HepG2 (cell line): ENCODE measurements around the gene COBLL1. TPM values are rescaled to one million over a fixed set of nuclear protein-coding genes. Genes with fewer than 3 reads are reported as not detected.

Experiments
- ATAC-seq: fragments of 200-7000 bp; cut with Tn5 transposase; 3 replicates; pipeline ENCODE4 v1.9.1; 2020; ENCODE audit warnings: mild to moderate bottlenecking, moderate library complexity
- BruUV-seq: library from RNA; stranded (reverse); fragments of 400-500 nt; replicated peaks from 2 replicates; lab custom pipeline; 2021; lab: Mats Ljungman, UMichigan
- CTCF ChIA-PET: fragments of 300-600 bp; formaldehyde crosslinking; extraction: SDS; loops from one replicate; lab custom pipeline; 2021; ENCODE audit warnings: low total read pairs, inconsistent platforms, low intra/inter-chr PET ratio; lab: Yijun Ruan, JAX
- POLR2A ChIA-PET: fragments of 350-600 bp; sonication (Branson Sonifier 250); formaldehyde crosslinking; loops from one replicate; lab custom pipeline; 2020; ENCODE audit warnings: antibody characterized with exemption, inconsistent platforms; lab: Yijun Ruan, JAX
- DNase-seq: peaks from one replicate; pipeline ENCODE4 v3.0.0-alpha.2; 2015; ENCODE audit warnings: low spot score
- FAIRE-seq: peaks from 3 replicates; lab custom pipeline; 2011; peaks lifted over from hg19 to GRCh38; lab: Jason Lieb, UNC
- H2AFZ ChIP-seq: one replicate; pipeline ENCODE4 v1.6.1; 2011; ENCODE audit warnings: low read length, inconsistent platforms
- H3K27ac ChIP-seq: fragments of 300-600 bp; 3 replicates; pipeline ENCODE4 v1.8.0; 2011; ENCODE audit warnings: mixed run types, mild to moderate bottlenecking, mixed read lengths, low read length, inconsistent platforms; ENCODE audit not compliant: insufficient read depth; ENCODE audit errors: extremely low read length
- H3K27me3 ChIP-seq, 2 experiments: fragments of 200-600 bp in 1 of 2; 2 replicates in 1 of 2; 3 replicates in 1 of 2; pipeline versions ENCODE4 v1.6.0 to v1.8.0; 2011; ENCODE audit warnings: low read length in 2 of 2, mild to moderate bottlenecking in 2 of 2, moderate library complexity in 2 of 2, inconsistent platforms in 1 of 2; ENCODE audit not compliant: insufficient read depth in 2 of 2, control insufficient read depth in 1 of 2
- H3K36me3 ChIP-seq, 2 experiments: fragments of 200-600 bp in 1 of 2; replicated peaks in 1 of 2; 2 replicates in 1 of 2; 3 replicates in 1 of 2; pipeline versions ENCODE4 v1.5.1 to v1.8.0; 2011; ENCODE audit warnings: low read length in 2 of 2, inconsistent platforms in 1 of 2; ENCODE audit not compliant: insufficient read depth in 2 of 2, control insufficient read depth in 1 of 2
- H3K4me1 ChIP-seq: 2 replicates; pipeline ENCODE4 v1.5.1; 2012; ENCODE audit warnings: low read length, inconsistent platforms; ENCODE audit not compliant: insufficient read depth
- H3K4me2 ChIP-seq: 2 replicates; pipeline ENCODE4 v1.6.0; 2011; ENCODE audit warnings: low read depth, low read length, inconsistent platforms
- H3K4me3 ChIP-seq, 3 experiments: fragments of 200-600 bp in 1 of 3; sonication (generic), shearing (Covaris generic) in 1 of 3; replicated peaks in 1 of 3; 2 replicates each; pipeline ENCODE4 v1.5.1; 2011 to 2016; ENCODE audit warnings: low read length in 3 of 3, inconsistent platforms in 2 of 3, low read depth in 2 of 3, mild to moderate bottlenecking in 2 of 3, control low read depth in 1 of 3, mixed read lengths in 1 of 3; ENCODE audit not compliant: insufficient read depth in 1 of 3
- H3K79me2 ChIP-seq: one replicate; pipeline ENCODE4 v1.6.1; 2011; ENCODE audit warnings: low read length, inconsistent platforms; ENCODE audit not compliant: insufficient read depth
- H3K9ac ChIP-seq: 2 replicates; pipeline ENCODE4 v1.6.0; 2011; ENCODE audit warnings: mild to moderate bottlenecking, low read depth, low read length, inconsistent platforms; ENCODE audit not compliant: insufficient read depth
- H3K9me3 ChIP-seq: 2 replicates; pipeline ENCODE4 v1.5.1; 2012; ENCODE audit warnings: mild to moderate bottlenecking, low read length
- H4K20me1 ChIP-seq: 2 replicates; pipeline ENCODE4 v1.6.0; 2011; ENCODE audit warnings: inconsistent platforms, mild to moderate bottlenecking, low read length, moderate library complexity; ENCODE audit not compliant: insufficient read depth
- ATF7 ChIP-seq, 2 experiments: fragments of 450-650 bp in 1 of 2; sonication (generic) in 1 of 2; formaldehyde crosslinking in 1 of 2; IDR thresholded peaks; 2 replicates each; pipeline versions ENCODE4 v1.4.0 to v1.6.1; 2016 to 2020; ENCODE audit warnings: antibody characterized with exemption in 1 of 2, mild to moderate bottlenecking in 1 of 2, missing genetic modification reagents in 1 of 2
- EEA1 ChIP-seq: sonication (generic); formaldehyde crosslinking; IDR thresholded peaks from 2 replicates; pipeline ENCODE4 v1.5.1; 2020; ENCODE audit warnings: mild to moderate bottlenecking, missing genetic modification reagents, borderline replicate concordance
- MEIS2 ChIP-seq: sonication (generic); formaldehyde crosslinking; IDR thresholded peaks from 2 replicates; pipeline ENCODE4 v1.9.0; 2021; ENCODE audit warnings: mild to moderate bottlenecking, missing genetic modification reagents
- NFKB2 ChIP-seq: sonication (generic); formaldehyde crosslinking; IDR thresholded peaks from 2 replicates; pipeline ENCODE4 v1.4.0; 2020; ENCODE audit warnings: missing genetic modification reagents, borderline replicate concordance
- PHB2 ChIP-seq: fragments of 450-650 bp; IDR thresholded peaks from 2 replicates; pipeline ENCODE4 v1.6.1; 2018; ENCODE audit not compliant: partially characterized antibody
- PTBP1 ChIP-seq: fragments of 200-400 bp; formaldehyde crosslinking; IDR thresholded peaks from 2 replicates; pipeline ENCODE4 v1.6.1; 2018; ENCODE audit warnings: low read length, low read depth; ENCODE audit not compliant: poor library complexity, severe bottlenecking
- TBP ChIP-seq: sonication (generic); formaldehyde crosslinking; IDR thresholded peaks from 2 replicates; pipeline ENCODE4 v1.5.0; 2020; ENCODE audit warnings: missing genetic modification reagents
- THAP7 ChIP-seq: sonication (generic); formaldehyde crosslinking; IDR thresholded peaks from 2 replicates; pipeline ENCODE4 v1.8.1; 2023; ENCODE audit warnings: mild to moderate bottlenecking, missing genetic modification reagents
- ZNF138 ChIP-seq: sonication (generic); formaldehyde crosslinking; IDR thresholded peaks from 2 replicates; pipeline ENCODE4 v1.5.0; 2020; ENCODE audit warnings: mild to moderate bottlenecking, low read depth, missing genetic modification reagents
- ZNF496 ChIP-seq: sonication (generic); formaldehyde crosslinking; IDR thresholded peaks from 2 replicates; pipeline ENCODE4 v1.8.1; 2023; ENCODE audit warnings: mild to moderate bottlenecking, moderate library complexity, missing genetic modification reagents; ENCODE audit not compliant: insufficient replicate concordance
- WGBS: methylation state at CpG from one replicate; pipeline ENCODE4 v1.1.6; 2017; ENCODE audit warnings: low lambda C conversion rate; 5-methylcytosine and 5-hydroxymethylcytosine counted together
- in situ Hi-C: cut with HindIII; loops from 2 replicates; pipeline ENCODE4 v1.10.0; 2017; ENCODE audit warnings: low pct_unique_long_range_greater_than_20kb; ENCODE audit not compliant: extremely low pct_ligation_motif_present
- intact Hi-C: fragments of 100-400 bp; cut with micrococcal nuclease; formaldehyde crosslinking; loops from one replicate; pipeline ENCODE4 v1.10.0; 2022; ENCODE audit not compliant: unreplicated experiment
- polyA plus RNA-seq, 8 experiments: library from polyadenylated mRNA; depleted of rRNA in 3 of 8; stranded (reverse) in 7 of 8; unstranded in 1 of 8; fragments of >200 nt; fragmentation: Illumina TruSeq in 4 of 8; extraction: Trizol in 4 of 8; gene quantifications; 2 replicates each; pipeline versions ENCODE4 v1.2.1 to v1.2.3, GENCODE V29; 2011 to 2016; ENCODE audit warnings: low read depth in 4 of 8, missing spikeins in 1 of 8, mixed read lengths in 1 of 8; ENCODE audit not compliant: insufficient read depth in 1 of 8
- total RNA-seq, 5 experiments: library from RNA; depleted of rRNA; stranded (reverse); fragments of >200 nt; fragmentation: Illumina TruSeq; extraction: Trizol; gene quantifications; 2 replicates each; pipeline ENCODE4 v1.2.3, GENCODE V29; 2016; ENCODE audit warnings: low read depth in 1 of 5

COBLL1 gene
- total and polyA plus RNA-seq, 2 of the 13 experiments (the other 11 are each of a cell fraction or from before 2014, with no cell fraction given) = 32.6 to 86.8 TPM

GRCh38 chr2:164794016-164794415, 47.6 kb downstream of the COBLL1 start (continued):
- no peak for TF ChIP-seq EEA1 (CRISPR knock-in tag)
- TF ChIP-seq PTBP1 = no peak
- TF ChIP-seq NFKB2 (CRISPR knock-in tag) = no peak
- TF ChIP-seq ATF7 (IDR thresholded peaks at IDR 0.05) = no peak
- no peak for TF ChIP-seq ATF7 (CRISPR knock-in tag; IDR thresholded peaks at IDR 0.05)
- no peak for TF ChIP-seq ZNF138
- no peak for TF ChIP-seq ZNF496 (CRISPR knock-in tag)

GRCh38 chr2:164793529-164793928, 48.1 kb downstream of the COBLL1 start:
- Histone ChIP-seq H3K4me2 (no peak overlapping the region), H3K9me3 (no peaks in the 10 kb centered on the region), H3K27ac (no peak overlapping the region), H3K4me3 (no peak overlapping the region), H2AFZ (no peak overlapping the region), H3K27me3 (no peaks in the 10 kb centered on the region), H3K79me2 (peaks cover 90% of the 10 kb centered on the region), H4K20me1 (no peaks in the 10 kb centered on the region), H3K4me1 (peaks cover 22% of the 10 kb centered on the region)
- 100% methylated on average over 1 of the region's 1 CpG for WGBS
- no TSS peak for BruUV-seq
- no peak for FAIRE-seq
- POLR2A ChIA-PET = no interaction called here
- in situ Hi-C loops = no loop called here
- TF ChIP-seq TBP (CRISPR knock-in tag) = no peak
- no peak for TF ChIP-seq THAP7 (CRISPR knock-in tag)
- no peak for TF ChIP-seq MEIS2 (CRISPR knock-in tag)
- TF ChIP-seq PHB2 = no peak
- TF ChIP-seq, all 625 proteins: peak for 0
- ATAC-seq (no peak), DNase-seq (no peak)
- 0 out of 5 replicates have a peak, but pooled peaks cover 2% of the 10 kb centered on the region in 2 experiments for H3K36me3 ChIP-seq
- intact Hi-C loops = no loop called here
- no peak overlapping the region for H3K9ac ChIP-seq
- CTCF ChIA-PET = no interaction called here
